Subcutaneous adipose tissue (tissue), 4 donors: ENCODE results near the gene DCLK1. TPM values are rescaled to one million over a fixed set of nuclear protein-coding genes. Genes with fewer than 3 reads are reported as not detected.

ENCODE experiments used
- CTCF ChIP-seq: fragments of 450-650 bp; IDR thresholded peaks from one replicate; pipeline ENCODE4 v1.5.1; 2016; ENCODE audit warnings: low read depth, mild to moderate bottlenecking, control low read depth, antibody characterized with exemption, moderate library complexity
- total RNA-seq, 4 donors: library from RNA; depleted of rRNA; stranded (reverse); fragments of >200 nt; gene quantifications; one replicate each; pipeline ENCODE4 v1.1.0, GENCODE V29; 2016

The DCLK1 gene
- total RNA-seq, 4 donors from 2014 or later, result 78.9 to 116 (median 106) TPM

- no peak for TF ChIP-seq CTCF
These were observed 143.3 kb downstream of the DCLK1 start for GRCh38 chr13:35987572-35988513.

- TF ChIP-seq CTCF, result no peak
These were observed 146.3 kb downstream of the DCLK1 start for GRCh38 chr13:35984776-35985453.

- TF ChIP-seq CTCF, result no peak
These were observed 146.9 kb downstream of the DCLK1 start for GRCh38 chr13:35984287-35984686.

- TF ChIP-seq CTCF, result no peak
These were observed 148.0 kb downstream of the DCLK1 start for GRCh38 chr13:35983206-35983605.

- TF ChIP-seq CTCF, result no peak
These were observed 151.7 kb downstream of the DCLK1 start for GRCh38 chr13:35979361-35979951.

DNA sequence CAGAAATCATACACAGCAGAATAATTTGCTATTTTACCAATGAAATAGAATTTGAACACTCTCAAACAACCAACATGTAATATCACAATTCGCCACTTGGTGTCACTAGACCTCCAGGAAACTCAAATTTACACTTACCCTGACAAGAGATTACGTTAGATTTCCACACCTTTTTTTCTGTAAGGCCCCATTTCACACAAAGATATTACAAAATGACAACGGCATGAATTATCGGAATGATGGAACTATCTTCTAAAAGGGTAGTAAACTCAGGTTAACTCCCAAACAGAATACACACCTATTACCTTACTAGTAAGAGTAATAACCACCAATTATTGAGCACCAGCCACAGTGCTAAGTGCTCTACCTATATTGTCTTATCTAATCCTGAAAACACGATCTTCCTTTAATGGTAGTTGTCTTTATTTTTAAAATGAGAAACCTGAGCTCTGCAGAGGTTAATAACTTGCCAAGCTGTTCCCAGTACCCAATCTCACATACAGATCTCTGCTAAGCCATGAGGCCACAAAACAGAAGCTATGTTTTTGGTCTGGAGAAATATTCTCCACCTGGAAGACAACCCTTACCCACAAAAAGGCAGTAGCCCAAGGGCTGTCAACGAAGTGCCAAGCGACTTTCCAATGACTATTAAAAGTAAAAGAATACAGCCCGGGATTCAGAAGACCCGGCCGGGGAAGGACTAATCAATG is 152.4 kb downstream of the DCLK1 start:
- no peak for TF ChIP-seq CTCF
